GM21447 (cell line): ENCODE measurements around the gene QRFP.
"Not testable (repeated sequence)": the region's sequence is repeated elsewhere in the genome, so short reads cannot be mapped to it uniquely, and the experiment has no call there.

ENCODE experiments used
- ATAC-seq: cut with Tn5 transposase; IDR thresholded peaks from one replicate; pipeline ENCODE4 v1.9.1; 2021; ENCODE audit not compliant: unreplicated experiment

Gene QRFP

DNA sequence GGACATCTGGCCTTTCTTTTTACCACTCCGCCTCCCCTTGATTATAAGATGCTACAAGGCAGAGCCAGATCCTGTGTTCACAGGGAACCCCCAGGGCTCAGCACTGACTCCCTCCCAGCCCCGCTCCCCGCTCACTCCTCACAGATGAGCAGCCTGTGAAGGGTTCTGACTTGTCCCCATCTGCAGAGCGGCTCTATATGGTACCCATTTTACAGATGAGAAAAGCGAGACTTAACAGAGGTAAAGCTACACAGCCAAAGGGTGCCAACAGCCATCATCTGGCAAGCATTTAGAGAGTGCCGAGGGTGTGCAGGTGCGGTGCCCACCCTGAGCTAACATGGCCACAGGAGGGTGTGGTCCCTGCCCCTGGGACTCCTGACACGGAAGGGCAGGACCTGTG is 23.6 kb upstream of the QRFP start:
- no peak for ATAC-seq

- ATAC-seq = no peak
Observed at GRCh38 chr9:130919559-130920145, 23.0 kb upstream of the QRFP start.

DNA sequence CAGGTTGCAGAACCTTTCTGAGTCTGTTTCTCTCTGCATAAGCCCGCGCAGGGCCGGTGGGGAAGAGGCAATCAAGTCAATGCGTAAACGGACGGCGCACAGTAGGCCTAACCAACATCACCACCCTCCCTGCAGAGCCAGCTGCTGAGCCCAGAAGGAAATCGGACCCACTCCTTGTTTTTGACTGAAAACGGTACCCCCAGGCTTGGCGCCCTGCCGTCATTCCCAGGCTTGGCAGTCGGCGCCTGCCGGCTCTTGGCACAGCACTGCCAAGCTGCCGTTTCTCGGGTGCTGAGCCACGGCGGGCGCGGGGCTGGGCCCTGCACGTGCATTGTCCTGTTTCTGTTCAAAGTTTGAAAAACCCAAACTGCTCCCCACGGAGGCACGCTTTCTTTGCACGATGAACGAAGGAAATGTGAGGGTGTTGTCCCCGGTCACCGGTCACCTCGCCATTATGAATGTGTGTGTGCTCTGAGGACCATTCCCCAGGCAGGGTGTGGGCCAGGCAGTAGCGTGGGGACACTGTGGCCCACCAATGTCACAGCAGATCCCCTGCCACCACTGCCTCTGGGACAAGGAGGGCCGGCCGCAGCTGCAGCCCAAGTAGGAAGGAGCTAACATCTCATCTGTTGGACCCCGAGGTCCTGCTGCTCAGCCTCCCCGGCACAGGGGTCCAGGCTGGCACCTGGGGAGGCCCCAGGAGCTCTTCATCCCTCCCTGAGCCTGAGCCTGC is 22.4 kb upstream of the QRFP start:
- ATAC-seq = no peak

DNA sequence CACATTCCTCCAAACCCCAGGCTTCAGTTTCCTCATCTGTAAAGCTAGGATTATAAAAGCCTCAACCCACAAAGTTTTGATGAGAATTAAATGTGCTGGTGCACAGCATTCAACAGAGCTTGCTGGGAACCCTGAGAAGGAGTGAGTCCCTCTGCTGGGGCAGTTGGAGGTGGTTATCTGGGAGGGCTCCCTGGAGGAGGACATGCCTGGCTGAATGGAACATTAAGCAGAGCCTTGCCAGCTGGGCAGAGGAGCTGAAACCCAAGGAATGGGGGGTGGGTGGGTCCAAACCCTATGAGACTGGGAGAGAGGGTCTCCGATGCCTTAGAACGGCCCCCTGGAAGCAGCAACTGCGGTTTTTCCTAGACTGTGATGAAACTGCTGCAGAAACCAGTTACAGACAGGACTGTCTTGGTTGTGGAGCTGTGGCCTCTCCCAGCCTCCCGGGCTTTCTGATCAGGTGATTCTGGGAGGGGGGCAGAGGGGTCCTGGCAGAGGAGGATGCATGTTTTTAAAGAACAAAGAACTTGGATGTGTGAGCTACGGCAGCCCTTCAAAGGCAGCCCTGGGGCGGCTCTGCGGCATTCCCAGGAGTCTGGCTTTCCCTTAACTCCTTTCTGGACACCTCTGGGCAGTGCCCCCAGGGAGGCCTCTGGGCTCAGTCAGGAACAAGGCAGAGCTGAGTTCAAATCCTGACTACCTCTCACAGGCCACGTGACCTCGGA is 21.7 kb upstream of the QRFP start:
- no peak for ATAC-seq

- ATAC-seq = no peak
Observed at GRCh38 chr9:130917168-130917960, 20.8 kb upstream of the QRFP start.

GRCh38 chr9:130915096-130915447 is 18.5 kb upstream of the QRFP start:
- ATAC-seq = no peak

DNA sequence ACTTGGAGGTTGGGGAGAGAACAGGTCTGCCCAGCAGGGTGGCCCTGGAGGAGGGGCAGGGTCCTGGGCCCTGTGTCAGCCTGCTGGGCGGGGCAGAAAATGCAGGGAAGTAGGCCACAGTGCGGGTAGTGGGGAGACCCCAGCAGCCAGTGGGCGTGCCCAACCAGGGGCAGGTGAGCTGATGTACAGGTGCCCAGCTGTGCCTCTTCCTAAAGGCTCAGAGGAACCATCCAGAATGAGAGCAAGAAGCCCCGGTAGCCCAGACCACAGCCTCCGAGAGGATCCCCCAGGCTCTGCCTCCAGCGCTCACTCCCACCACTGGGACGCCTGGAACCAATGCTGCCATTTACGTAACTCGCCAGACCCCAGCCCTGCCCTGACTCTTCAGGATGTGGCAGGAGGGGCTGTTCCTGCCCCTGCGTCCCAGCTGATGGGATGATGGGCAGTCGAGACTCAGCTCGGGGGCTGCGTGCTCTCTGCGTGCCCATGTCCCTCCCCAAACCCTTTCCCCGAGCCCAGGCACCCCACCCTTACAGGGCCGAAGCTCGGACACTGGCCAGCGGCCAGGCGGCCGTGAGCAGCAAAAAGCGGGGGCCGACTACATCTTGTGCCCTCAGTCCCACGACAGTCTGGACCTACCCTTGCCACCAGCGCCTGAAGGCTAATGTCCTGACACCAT is 17.9 kb upstream of the QRFP start:
- no peak for ATAC-seq

DNA sequence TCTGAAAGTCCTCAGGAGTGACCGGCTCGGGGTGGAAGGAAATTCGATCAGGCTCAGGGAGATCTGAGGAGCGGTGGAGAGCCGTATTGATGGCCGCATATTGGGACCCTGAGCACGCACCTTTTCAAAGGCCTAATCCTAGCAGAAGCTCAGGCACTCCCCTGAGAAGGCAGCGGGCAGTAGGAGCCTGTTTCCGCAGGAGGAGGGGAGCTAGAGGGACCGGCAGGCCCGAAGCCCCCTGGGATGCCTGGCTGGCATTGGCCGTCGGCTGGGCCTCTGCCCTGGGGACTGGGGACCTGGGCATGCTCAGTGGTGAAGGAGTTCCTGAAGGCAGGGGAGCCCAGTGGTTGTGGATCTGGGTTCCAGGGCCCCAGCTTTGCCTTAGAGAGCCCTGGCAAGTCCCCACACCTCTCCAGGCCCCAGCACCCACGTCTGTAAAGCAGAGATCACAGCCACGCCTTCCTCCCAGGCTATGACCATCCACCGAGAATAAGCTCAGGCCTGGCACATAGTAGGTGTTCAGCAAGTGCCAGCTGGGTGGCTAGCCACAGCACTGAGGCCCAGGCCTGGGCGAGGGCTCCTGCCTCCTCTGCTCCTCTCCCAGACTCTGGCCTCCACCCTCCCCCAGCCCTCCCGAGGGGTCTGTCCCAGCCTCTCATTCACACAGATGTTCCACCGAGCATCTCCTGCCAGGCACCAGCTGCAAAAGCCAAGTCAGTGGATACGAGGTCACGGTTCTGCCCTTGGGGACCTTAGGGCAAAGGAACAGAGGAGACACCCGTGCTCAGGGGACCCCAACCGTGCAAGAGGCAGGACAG is 17.2 kb upstream of the QRFP start:
- ATAC-seq = no peak

GRCh38 chr9:130912932-130913598 is 16.5 kb upstream of the QRFP start:
- ATAC-seq = no peak

DNA sequence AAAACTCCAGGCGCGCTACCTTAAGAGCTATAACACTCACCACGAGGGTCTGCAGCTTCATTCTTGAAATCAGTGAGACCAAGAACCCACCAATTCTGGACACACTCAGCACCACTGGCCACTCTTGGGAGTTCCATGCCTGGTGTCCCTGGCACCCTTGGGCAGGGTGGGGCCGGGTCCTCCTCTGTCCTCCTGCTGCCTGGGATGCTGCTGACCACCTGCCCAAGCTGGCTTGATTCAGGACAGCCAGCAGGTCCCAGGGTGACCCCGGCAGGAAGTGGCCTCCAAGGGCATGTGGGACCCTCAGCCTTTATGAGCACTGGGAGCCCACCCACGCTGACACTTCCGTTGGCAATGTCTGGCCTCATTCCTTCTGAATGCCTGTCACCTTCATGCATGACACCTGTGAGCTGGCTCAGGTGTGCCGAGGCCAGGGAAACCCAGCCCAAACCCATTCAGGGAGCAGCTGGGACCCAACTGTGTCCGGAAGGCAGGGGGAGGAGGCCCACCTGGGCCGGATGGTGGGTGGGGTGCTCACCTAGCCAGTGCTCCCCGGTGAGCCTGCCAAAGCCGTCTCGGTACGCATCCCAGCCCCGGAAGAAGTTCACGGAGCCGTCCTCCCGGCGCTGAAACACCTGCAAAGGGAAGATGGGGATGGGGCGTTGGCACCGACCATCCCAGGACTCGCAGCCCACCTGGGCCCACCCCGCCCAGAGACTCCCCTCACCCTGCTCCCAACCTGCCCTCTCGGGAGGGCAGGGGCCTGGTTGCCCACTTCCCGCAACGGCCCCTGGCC is 14.8 kb upstream of the QRFP start:
- ATAC-seq = no peak

- not testable (repeated sequence) for ATAC-seq
Observed at GRCh38 chr9:130910670-130911069, 14.1 kb upstream of the QRFP start.

DNA sequence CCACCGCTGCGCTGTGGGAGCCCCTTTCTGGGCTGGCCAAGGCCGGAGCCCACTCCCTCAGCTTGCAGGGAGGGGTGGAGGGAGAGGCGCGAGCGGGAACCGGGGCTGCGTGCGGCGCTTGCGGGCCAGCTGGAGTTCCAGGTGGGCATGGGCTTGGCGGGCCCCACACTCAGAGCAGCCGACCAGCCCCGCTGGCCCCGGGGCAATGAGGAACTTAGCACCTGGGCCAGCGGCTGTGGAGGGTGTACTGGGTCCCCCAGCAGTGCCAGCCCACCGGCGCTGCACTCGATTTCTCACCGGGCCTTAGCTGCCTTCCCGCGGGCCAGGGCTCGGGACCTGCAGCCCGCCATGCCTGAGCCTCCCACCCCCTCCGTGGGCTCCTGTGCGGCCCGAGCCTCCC is 13.4 kb upstream of the QRFP start:
- ATAC-seq = not testable (repeated sequence)

- ATAC-seq = no peak
Observed at GRCh38 chr9:130908878-130909355, 12.3 kb upstream of the QRFP start.

DNA sequence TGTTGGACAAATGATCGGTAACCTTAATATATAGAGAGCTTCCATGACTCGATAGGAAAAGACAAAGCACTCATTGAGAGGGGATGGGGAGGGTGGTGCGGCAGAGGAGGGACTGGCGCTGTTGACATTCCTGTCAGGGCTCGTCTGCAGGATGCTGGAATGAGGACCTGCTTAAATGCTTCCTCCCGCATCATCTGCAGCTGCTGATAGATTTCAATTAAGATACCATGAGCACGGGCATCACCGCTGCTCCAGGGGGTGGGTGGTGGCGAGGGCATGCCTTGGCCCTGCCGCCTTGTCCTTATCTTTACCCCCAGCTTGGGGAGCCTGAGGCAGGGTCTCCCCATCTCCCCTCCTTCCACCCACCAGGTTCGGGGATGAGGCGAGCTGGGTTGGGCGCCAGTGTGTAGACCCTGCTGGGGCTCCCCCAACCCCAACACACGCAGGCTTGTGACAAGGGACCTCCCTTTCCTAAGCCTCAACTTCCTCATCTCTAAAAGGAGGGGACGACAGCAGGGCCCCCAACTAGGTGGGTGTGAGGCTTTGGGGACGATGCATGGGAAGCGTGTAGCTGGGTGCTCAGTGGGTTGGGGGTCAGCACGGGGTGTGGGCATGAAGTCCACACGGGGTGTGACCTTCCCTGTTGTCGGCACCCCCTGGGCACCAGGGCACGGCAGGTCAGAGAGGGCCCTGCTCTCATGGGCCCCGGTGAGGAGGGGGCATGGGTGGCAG is 11.7 kb upstream of the QRFP start:
- no peak for ATAC-seq

DNA sequence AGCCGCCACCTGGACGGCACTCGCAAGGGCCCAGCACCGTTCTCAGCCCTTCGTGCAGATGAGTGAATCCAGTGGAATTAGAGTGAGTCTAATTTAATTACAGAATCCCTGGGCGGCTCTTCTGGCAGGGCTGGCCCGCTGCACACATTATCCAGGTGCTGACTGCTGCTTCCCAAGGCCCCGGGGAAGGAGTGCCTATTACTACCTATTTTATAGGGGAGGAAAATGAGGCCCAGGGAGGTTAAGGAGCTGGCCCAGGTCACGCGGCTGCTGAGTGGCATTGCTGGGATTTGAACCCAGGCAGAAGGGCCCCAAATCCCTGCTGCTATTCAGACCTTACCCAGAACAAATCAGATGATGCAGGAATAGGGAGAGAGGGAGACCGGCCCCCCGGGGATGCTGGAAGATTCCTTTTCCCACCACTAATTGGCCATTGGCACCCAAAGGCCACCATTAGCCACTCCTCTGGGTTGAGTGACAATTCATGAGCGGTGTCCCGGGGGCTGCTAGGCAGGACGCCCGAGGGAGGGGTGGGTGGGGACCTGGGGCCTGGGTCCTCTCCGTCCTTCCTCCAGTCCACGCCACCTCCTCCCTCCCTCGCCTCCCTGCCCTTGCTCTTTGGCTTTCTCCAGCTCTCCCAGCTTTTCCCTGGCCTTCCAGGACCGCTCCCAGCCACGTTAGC is 10.3 kb upstream of the QRFP start:
- no peak for ATAC-seq

DNA sequence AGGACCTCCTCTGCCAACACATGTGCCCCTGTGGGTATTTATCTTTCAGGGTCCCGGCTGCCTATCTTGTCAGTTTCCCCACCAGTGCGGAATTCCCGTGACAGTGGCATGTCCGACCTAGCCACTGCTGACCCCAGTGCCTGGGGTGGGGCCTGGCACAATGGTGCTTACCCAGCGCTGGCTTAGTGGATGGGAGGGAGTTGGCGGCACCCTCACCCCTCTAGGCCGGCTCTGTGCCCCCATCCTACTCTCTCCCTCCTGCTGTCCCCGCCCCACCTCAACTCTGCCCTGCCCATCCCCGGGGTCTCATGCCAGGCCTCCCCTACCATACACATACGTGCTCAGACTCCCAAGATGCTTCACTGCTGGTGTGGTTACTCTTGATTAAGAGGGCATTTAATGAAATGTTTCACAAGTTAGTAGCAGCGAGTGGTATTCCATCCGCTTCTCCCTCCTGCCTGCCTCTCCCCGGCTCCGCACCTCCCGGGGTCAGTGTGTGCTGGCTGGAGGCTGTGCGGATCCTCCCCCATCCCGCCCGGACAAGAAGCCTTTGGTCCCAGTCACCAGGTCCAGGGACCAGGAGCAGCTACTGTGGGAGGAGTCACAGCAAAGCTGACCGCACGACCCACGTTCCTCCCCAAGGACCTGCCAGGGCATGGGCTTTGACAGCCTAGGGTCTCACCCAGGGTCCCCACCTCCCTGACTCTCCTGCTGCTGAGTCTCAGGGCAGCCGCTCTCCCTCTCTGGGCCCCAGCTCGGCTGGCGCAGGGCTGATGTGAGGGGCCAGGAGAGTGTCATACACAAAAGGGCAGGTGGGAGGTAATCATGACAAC is 9.5 kb upstream of the QRFP start:
- ATAC-seq = no peak
